Islet of Langerhans (tissue), 1 donor: ENCODE data around the gene NUAK1.
"Not testable (repeated sequence)": the region's sequence is repeated elsewhere in the genome, so short reads cannot be mapped to it uniquely, and the experiment has no call there.

ENCODE experiments used
- FAIRE-seq: peaks from one replicate; lab custom pipeline; 2011; peaks lifted over from hg19 to GRCh38; lab: Jason Lieb, UNC

The NUAK1 gene

DNA sequence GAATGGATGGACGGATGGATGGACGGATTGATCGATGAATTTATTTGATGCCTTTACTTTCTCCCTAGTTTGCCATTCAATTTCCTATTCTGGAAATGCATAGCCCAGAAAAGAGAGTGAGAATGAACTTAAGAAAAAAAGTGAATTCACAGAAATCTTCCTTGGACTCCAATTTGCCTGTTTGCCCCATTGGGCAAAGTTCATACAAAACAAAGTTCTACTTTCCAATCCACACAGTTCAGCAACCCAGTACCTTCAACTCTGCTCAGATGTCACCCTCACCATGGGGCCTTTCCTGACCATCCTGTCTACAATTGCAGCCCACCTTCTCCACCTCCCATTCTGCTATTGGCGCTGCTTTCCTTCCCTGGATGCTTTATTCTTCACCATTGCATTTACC is 8.2 kb upstream of the NUAK1 start:
- no peak for FAIRE-seq

GRCh38 chr12:106145539-106146447 is 7.0 kb upstream of the NUAK1 start:
- FAIRE-seq: peak; percentile 74

DNA sequence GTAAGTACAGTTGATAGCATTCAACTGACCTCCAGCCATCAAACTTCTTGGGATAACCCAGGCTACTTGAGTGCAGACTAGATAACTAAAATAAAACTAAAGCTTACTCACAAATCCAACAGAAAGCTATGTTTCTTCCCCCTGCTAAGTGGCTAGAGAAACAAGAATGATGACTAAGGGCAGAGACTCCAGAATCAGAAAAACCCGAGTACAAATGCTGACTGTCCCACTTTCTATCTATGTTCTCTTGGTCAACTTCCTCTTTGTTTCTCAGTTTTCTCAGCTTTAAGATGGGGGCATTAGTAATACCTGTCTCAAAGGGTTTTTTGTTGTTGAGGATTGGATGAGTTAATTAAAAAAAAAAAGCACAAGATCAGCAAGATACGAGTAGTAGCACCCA is 6.1 kb upstream of the NUAK1 start:
- FAIRE-seq: no peak

GRCh38 chr12:106142591-106143261 is 4.0 kb upstream of the NUAK1 start:
- FAIRE-seq: no peak

DNA sequence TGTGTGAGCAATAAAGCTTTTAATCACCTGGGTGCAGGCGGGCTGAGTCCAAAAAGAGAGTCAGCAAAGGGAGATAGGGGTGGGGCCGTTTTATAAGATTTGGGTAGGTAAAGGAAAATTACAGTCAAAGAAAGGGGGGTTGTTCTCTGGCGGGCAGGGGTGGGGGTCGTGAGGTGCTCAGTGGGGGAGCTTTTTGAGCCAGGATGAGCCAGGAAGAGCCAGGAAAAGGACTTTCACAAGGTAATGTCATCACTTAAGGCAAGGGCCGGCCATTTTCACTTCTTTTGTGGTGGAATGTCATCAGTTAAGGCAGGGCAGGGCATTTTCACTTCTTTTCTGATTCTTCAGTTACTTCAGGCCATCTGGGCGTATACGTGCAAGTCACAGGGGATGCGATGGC is 3.2 kb upstream of the NUAK1 start:
- FAIRE-seq: not testable (repeated sequence)

- no peak for FAIRE-seq
Measured at GRCh38 chr12:106141452-106141851, 2.7 kb upstream of the NUAK1 start.

DNA sequence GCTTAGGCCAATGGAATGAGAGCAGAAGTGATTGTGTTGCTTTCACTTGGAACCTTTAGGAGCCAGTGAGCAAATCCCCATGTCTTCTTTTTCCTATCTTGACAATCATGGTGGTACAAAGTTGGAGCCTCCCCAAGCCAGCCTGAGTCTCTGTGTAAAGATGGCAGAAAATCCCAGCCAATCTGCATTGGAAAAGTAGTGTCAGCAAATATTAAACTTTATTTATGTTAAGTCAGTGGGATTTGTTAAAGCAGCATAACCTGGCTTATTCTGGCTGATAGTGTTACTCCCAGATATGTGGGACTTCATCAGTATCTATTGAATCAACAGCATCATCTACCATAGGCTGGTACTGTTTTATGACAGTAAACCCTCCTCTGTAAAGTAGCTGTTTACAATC is 2.2 kb upstream of the NUAK1 start:
- FAIRE-seq: no peak

- no peak for FAIRE-seq
Measured at GRCh38 chr12:106140223-106140986, 1.7 kb upstream of the NUAK1 start.

DNA sequence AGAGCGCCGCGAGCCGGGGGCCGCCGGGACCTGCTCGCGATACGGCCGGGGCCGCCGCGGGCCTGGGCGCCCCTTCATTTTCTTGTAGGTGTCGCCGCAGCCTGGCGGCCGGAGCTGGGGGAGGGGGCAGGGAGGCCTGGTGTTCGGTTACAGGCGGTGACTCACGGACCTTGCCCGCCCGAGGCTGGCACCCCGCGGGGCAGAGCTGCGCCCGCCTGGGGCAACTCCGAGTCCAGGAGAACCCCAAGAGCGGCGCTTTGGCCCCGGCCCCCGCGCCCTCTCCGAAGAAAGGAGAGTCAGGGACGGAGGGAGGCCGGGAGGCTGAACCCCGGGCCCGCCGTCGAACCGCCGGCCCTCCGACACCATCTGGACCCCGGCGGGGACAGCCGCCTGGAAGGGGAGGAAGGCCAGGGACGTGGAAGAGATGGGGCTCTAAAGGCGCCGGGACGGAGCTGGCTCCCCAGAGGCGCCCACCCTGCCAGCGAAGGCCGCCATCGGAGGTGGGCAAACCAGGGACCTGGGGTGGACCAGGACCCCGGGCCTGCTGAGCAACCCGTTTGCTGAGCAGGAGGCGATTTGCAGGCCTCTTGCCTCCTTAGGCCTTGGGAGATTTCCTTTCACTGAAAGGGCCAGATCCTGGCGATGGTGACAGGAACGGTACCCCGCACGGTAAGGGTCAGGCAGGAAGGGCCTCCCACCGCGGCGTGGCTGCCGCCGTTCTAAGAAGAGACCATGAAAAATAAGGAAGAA is 843 bp upstream of the NUAK1 start:
- FAIRE-seq: no peak

- no peak for FAIRE-seq
Measured at GRCh38 chr12:106138357-106138632, 459 bp downstream of the NUAK1 start.

- FAIRE-seq: no peak
Measured at GRCh38 chr12:106137530-106138356, 1.0 kb downstream of the NUAK1 start.

DNA sequence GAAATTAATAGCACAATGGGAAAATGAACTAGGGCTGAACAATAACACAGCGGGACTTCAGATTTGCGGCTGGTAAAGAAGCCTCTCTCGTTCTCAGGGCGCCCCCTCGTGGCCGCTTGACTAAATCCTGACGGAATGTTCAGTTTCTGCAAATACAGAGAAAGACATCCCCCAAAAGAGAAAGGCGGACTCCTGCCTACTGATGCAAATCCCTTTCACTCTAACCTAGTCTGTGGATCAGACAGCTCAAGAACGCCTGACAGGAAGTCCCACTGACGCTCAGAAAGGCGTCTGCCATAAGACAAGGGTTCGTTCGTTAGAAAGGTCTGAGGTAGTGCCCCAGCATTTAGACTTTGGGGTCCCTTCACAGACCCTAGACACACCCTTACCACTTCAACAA is 2.5 kb downstream of the NUAK1 start:
- peak; percentile 95 for FAIRE-seq

DNA sequence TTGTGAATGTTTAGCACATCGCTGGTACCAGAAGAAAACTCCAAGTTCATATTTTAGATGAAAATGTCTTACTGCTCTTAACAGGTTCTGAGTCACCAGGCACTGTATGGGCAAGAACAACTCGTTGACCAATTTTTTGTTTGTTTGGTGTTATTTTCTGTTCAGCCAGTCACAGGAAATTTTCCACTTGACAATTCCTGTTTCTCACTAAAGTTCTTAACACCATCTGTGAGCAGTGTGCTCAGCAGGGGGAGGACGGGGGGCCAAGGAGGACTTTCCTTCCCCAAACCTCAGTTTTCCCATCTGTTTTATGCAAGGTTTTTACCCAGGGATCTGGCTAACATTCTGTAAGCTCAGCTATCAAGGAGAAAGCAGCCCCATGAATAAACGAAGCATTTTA is 3.0 kb downstream of the NUAK1 start:
- FAIRE-seq: no peak

DNA sequence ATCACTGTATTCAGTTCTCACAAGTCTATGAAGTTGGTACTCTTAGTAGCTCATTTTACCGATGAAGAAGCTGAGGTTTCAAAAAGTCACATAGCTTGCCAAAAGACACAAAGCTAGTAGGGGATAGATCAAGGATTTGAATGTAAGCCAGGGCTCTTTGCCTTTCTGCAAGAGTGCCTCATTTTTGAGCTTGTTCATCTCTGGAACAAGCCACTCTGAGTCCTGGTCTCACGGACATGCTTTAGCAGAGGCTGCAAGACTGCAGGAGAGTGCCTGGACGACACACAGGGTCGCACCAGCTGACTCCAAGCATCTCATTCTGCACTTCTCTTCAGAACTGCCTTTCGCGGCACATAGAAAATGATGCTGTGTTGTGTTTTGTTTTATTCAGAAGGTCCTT is 3.7 kb downstream of the NUAK1 start:
- no peak for FAIRE-seq

- no peak for FAIRE-seq
Measured at GRCh38 chr12:106134294-106134949, 4.3 kb downstream of the NUAK1 start.

DNA sequence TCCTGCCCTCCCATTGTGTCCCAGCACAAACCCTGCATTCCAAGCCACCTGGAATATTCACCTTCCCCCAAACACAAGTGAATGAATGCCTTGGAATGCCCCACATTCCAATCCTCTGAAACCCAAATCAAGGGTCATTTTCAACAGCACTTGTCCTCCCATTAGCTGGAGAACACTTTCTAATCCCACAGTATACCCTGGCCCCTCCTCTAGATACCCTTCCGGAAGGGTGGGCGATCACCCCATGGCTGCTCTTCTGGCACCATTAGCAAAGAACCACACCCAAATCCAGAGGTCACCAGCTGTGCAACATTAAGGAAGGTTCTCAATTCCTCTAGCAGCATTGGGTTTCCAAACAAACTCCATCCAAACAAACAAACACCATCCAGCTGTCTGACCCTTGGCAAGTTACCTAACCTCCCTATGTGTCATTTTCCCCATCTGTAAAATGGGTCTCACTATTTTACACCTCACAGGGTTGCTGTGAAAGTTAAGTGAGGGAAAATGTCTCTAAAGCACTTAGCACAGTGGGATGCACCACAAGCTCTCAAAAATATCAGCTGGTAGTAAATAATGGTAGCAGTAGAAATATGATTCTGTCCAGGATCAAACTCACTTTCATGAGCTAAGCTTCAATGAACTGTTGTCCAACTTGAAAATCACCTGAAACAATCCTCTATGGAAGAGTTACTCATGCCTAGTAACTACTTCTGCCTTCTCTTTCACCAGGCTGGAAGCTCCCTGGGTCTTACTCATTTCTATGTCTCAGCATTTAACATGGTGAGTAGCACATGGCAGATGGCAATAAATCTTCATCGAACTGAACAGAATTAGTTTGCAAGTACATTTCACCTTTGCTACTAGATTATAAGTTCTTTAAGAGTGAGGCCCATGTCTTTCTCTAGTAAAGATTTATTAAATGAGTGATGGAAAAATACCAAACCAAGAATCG is 5.3 kb downstream of the NUAK1 start:
- FAIRE-seq: no peak

GRCh38 chr12:106132175-106133135 is 6.3 kb downstream of the NUAK1 start:
- no peak for FAIRE-seq

GRCh38 chr12:106131676-106132075 is 7.1 kb downstream of the NUAK1 start:
- no peak for FAIRE-seq
